ENCODE data around the gene WDR64. TPM values are rescaled to one million over a fixed set of nuclear protein-coding genes. Genes with fewer than 3 reads are reported as not detected.

Gene WDR64
- total RNA-seq, 1 donor from 2014 or later: not detected

GRCh38 chr1:241839369-241839979 is 187.4 kb downstream of the WDR64 start:
- no peak for DNase-seq

DNA sequence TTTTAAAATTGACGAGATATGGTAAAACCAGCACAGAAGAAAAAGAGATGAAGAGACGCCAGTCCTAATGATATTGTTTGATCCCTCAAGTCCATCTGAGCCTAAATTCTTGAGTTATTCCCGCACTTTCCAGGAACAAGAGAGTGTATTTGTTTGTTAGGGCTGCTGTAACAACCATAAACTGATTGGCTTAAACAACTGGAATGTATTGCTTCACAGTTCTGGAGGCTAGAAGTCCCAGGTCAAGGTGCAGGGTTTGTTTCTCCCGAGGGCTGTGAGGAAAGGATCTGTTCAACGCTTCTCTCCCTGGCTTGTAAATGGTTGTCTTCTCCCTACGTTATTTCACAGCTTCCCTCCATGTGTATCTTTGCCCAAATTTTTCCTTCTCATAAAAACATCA is 188.1 kb downstream of the WDR64 start:
- no peak for DNase-seq

DNA sequence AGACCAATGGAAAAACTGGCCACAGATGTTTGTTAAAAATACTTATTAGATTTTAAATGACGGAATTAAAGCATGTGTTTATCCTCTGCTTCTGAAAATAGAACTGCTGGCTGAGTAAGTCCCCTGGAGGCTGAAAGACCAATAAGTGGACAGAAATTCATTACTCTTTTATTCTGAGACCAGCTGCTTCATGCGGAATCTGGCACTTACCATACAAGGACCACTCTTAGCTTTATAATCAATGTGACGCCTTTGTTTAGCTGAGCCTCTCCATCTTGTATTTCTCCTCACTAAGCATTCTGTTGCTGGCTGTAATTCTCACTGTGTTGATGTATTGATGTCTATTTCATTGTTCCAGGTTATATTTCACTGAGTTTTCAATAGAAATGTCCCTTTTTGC is 189.6 kb downstream of the WDR64 start:
- DNase-seq: peak; percentile 24

DNA sequence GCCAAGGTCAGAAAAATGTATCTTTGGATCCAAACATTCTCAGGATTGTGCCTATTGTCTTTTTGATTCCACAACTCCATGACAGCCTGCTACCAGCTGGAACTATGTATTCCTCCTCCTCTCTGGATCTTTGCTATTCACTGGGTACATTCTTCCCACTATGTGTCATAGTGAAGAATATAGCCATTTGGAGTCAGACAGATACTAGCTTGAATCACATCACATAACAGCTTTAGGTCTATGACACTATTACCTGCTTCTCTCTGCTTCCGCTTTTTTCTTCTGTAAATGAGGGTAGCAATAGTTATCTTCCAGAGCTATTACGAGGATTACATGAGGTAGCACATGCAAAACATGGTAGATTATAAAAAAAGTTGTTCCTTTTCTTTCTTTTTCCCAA is 190.5 kb downstream of the WDR64 start:
- peak; percentile 28 for DNase-seq

- no peak for DNase-seq
Observed at GRCh38 chr1:241844593-241844992, 192.5 kb downstream of the WDR64 start.

DNA sequence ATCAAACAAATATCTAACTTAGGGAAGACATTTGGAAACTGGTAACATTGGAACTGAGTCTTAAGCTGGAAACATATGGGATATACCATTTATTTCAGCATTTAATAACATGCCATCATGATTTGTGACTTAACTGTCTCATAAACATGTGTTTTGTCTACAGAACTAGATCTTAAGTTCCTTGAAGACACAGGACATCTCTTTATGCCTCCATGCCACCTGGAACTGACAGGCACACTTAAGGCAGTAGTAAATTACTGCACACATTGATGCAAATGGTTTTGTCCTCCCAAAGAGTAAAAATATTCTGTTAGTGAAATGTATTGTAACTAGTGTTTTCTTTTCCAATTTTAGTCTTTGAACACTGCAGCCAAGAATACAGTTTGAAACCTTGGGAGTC is 194.3 kb downstream of the WDR64 start:
- DNase-seq: no peak

- no peak for DNase-seq
Observed at GRCh38 chr1:241846862-241847539, 194.9 kb downstream of the WDR64 start.

GRCh38 chr1:241847540-241847795 is 195.4 kb downstream of the WDR64 start:
- DNase-seq: no peak

DNA sequence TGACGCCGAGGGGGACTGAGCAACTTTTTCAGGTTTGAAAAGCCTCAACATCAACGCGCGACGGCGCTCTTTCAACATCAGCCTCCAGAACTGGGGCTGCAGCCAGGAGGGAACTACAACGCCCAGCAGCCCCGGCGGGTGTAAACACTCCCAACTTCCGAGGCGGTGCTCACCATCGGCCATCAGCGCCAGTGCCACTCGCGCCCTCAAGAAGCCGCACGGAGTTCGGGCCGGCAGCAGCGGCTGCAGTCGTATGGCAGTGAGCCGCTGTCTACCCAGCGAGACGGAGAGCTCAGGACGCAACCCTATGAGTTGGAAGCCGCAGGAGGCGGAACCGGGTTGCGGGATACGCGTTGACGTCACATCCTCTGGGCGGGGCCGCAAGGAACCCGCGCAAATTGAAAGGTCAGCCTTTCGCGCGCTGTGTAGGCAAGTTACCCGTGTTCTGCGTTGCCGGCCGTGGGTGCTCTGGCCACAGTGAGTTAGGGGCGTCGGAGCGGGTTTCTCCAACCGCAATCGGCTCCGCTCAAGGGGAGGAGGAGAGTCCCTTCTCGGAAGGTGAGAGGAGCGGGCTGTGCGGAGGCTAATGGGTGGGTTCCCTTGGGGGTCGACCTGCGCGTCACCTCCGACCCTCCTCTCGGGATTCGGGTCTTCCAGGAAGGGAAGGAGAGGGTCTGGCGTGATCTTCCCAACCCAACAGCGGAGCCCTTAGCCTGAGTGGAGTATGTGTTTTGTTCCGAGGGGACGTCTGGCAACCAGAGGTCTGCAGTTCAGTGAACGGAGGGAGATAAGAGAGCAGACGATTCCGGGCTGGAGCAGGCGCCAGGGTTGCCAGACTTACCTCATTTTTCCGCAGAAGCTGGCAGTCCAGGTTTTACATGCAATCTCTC is 196.0 kb downstream of the WDR64 start, which contains the start of gene EXO1:
Gene EXO1 (plus strand): TSS at position 409 of the 890 bp plus-strand sequence. CDS start 2,222 bp downstream, outside the sequence.
- peak; percentile 97 for DNase-seq

DNA sequence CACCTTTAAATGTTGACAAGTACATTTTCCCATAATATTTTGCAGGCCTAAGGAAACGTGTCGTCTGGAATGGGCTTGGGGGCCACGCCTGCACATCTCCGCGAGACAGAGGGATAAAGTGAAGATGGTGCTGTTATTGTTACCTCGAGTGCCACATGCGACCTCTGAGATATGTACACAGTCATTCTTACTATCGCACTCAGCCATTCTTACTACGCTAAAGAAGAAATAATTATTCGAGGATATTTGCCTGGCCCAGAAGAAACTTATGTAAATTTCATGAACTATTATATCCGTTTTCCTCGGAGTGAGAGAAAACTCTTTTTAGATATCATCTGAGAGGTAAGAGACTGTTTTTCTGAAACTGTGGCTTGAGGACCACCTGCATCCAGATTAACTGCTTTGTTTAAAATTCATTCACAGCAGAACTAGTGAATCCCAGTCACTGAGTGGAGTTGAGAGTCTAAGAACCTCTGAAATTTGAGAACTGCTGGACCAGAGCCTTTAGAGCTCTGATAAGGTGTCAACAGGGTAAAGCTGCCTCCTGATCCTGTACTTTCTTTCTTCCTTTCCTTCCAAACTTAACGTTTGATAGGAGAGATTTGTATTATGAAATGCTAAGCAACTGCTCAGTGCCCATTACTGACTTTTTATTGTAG is 196.7 kb downstream of the WDR64 start:
- no peak for DNase-seq

- no peak for DNase-seq
Observed at GRCh38 chr1:241849345-241849695, 197.2 kb downstream of the WDR64 start.

Other genes with a start within 250 kb of the WDR64 start
- gene FH, start 132.5 kb upstream of the WDR64 start, total RNA-seq: 95.8 TPM
- 0.10 TPM for gene KMO, start 119.9 kb upstream of the WDR64 start, total RNA-seq
- 15.6 TPM for gene CHML, start 11.9 kb upstream of the WDR64 start, total RNA-seq
- 15.4 TPM for gene OPN3, start 11.9 kb upstream of the WDR64 start, total RNA-seq
- 3.2 TPM for gene EXO1, start 195.9 kb downstream of the WDR64 start, total RNA-seq

Data from tongue (tissue), 2 donors.